HG03175 (cell line): Measurements from ENCODE around the gene IL1RAPL1.

Experiments used
- ATAC-seq: cut with Tn5 transposase; IDR thresholded peaks from one replicate; pipeline ENCODE4 v1.9.1; 2021; ENCODE audit warnings: mild to moderate bottlenecking, moderate library complexity; ENCODE audit not compliant: unreplicated experiment

Gene IL1RAPL1

DNA sequence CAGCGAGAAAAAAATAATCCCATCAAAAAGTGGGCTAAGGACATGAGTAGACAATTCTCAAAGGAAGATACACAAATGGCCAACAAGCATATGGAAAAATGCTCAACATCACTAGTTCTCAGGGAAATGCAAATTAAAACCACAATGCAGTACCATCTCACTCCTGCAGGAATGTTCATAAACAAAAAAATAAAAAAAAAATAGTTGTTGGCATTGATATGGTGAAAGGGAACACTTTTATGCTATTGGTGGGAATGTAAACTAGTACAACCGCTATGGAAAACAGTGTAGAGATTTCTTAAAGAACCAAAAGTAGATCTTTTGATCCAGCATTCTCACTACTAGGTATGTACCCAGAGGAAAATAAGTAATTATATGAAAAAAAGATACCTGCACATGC is 1119.8 kb downstream of the IL1RAPL1 start:
- ATAC-seq, result no peak

DNA sequence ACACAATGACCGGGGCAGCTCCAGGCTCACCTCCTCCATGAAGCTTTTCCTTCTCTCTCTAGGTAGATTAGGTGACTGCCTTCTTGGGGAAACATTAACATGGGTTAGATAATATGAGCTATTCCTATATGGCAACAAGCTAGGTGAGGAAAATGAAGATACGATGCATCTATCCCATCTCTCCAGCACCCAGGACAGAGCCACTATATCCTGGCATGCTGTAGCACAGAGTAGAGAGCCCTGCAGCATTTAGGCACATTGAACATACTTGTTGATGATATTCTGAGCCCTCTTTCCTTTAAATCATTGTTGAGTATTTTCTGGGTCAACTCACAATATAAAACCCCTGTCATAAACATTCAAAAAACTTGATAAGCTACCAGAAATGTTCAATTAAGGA is 1133.9 kb downstream of the IL1RAPL1 start:
- no peak for ATAC-seq

DNA sequence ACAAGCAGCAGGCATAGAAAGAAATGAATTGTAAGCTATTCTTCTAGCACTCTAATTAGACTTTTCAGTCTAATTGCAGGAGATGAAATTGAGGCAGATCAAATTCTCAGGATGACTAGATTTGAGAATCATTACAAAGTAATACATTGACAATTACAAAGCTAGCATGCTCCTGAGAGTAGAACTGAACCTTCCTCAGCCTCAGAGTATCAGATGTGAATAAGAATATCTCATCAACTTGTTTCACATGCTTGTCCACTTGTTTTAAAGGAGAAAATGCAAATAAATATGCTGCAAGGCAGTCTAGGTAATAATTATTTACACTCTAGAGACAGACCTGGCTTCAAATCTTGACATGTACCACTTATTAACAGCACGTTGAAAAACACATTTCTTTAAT is 1137.1 kb downstream of the IL1RAPL1 start:
- ATAC-seq, result no peak

DNA sequence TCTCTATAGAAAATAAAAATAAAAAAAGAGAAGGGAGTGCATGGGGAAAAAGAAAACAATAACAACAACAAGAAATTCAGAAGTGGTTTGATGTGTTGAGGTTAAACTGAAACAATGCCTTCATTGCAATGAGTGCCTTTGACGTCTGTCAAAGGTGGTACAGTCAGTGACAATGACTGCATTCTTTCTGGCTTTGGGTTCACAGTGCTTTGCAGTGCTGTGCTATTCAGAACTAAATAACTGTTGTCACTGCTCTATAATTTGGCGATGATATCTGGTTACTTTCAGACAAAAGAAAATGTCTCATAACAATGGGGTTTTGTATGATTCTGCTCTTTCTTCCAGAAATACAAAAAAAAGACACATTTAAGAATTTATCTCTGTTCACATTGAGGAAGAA is 1139.6 kb downstream of the IL1RAPL1 start:
- no peak for ATAC-seq

DNA sequence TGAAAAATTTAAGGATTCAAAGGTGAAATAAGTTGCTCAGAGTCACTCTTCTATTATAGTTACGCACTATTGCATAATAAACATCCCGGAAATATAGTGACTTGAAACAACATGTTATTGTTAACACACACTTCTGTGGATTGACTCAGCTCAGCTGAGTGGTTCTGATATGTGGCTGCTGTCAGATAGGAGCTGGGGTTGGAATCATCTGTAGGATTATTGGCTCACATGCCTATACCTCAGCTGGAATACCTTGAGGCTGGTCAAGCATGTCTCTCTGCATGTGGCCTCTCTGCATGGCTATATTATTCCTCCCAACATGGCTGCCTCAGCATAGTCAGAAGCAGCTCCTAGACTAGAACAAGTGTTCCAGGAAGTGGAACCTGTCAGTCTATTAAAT is 1141.4 kb downstream of the IL1RAPL1 start:
- no peak for ATAC-seq

DNA sequence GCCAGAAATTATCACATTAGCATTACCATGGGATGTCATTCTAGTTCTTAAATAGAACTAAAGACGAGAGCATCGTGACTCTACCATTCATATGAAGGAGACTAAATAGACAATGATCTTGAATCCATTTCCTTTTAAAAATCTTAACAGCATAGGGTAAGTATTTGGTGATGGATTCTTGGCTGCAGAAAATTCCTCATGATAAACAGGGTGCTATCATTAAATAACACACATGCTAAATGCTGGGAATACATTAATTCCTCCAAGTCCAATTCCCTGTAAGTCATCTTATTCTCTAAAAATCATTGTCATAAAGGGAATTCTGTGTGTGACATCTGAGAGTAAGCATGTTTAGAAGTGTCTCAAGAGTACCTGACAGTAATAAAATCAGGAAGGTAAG is 1157.7 kb downstream of the IL1RAPL1 start:
- ATAC-seq, result no peak

DNA sequence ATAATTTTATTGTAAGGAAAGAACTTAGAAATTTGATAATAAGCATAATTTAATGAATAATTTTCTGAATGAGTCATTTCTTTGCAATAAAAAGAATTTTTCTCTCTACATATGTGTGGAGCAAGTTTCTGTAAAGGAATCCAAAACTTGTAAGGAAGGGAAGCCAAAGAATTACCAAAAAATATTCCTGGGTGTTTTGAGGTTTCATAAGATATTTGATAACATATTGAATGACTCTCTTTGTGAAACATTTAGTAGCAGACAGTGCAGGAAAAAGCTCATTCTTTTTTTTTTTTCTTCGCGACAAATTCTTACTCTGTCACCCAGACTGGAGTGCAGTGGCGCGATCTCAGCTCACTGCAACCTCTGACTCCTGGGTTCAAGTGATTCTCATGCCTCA is 1159.1 kb downstream of the IL1RAPL1 start:
- ATAC-seq, result no peak

DNA sequence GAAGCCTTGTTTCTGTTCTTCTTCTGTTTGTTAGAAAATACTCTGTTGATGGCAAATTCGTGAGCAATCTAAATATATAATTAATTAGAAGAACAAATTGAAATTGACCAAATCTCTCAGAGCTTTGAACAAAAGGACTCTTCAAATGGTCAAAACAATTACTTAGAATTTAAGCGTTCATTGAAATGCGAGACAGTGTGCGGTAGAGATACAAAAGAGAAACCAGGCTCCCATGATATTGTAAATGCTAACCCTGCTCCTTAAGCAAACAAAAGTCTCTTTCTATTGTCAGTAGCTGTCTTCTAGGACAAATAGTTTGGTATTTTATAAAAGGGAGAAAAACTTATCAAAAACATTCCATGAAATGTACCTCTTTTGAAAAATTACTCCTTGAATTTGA is 1174.8 kb downstream of the IL1RAPL1 start:
- no peak for ATAC-seq

DNA sequence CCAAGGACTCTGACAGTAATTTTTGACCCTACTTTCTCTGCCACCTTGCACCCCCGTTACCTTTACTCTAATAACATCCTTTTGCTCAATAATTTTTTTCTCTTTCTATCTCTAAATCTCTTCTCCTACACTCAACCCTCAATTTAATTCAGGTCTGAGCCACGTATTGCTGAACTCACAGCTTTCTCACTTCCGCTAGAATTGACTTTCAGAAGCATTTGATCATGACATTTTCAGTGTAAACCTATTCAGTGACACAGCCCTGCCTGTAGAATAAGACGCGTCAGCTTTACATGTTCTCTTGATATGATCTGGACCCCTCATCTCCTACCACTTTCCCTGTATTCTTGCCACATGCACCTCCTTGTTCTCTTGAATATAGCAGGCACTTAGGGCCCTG is 1188.6 kb downstream of the IL1RAPL1 start:
- no peak for ATAC-seq

DNA sequence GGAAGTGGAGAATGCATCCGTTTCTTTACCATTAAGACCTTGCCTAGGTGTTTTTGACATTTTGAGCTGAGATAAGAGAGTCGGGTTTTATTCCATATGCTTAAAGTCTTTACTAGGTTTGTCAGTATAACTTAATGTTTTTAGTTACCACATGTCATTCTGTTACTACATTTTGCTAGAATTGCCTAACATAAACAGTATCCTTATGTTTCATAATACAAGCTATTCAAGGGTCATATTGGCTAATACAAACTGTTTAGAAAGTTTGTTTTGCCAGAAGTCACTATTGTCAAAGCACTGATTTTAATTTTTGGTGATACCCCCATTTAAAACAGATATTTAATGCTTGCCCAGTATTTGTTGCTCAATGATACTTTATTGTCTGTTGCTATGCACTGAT is 1200.4 kb downstream of the IL1RAPL1 start:
- ATAC-seq, result no peak

DNA sequence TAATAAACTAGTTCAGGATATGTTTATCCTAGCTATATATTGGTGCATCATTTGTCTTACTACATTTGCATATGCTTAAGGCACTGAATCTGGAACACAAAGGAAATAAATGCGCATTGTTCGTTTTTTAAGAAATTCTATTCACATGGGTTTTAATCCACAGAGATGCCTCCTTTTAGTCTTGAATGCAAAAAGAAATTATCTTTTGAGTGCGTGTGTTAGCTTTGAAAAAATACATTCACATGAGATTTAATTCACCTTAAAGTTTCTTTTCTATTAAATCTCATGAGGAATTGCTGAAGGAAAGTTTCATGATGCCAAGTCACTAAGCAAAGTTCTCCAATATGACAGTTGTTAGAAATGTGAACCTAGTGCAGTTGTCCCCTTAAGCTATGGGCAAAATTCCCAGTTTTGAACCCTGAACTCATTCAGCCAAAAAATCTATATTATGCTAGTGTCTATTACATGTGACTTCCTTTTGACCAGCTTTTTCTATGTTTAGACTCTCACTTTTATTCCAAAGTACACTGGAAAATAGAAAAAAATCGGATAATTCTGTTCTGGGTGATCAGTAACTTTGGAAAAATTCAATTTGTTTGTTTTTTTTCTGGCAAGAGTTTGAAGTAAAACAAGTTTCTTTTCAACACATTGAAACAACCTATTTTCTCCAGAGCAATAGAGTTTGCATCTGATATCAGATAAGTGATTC is 1201.9 kb downstream of the IL1RAPL1 start:
- no peak for ATAC-seq

DNA sequence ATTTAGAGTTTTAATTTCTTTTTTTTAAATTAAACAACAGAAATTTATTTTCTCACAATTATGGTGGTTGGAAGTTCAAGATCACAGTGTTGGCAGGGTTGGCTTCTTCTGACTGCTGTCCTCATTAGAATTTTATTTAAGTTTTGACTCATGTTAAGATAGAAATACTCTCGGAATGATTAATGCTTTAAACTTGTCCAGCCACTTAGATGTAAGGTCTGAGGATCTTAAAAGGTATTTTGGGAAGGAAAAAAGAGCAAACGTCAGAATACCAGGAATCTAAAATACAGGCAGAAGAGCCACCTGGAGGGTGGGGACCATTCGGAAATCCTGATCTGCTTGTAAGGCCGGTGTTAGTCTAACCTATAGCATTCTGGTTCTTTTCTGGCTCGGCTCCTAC is 1205.1 kb downstream of the IL1RAPL1 start:
- no peak for ATAC-seq

DNA sequence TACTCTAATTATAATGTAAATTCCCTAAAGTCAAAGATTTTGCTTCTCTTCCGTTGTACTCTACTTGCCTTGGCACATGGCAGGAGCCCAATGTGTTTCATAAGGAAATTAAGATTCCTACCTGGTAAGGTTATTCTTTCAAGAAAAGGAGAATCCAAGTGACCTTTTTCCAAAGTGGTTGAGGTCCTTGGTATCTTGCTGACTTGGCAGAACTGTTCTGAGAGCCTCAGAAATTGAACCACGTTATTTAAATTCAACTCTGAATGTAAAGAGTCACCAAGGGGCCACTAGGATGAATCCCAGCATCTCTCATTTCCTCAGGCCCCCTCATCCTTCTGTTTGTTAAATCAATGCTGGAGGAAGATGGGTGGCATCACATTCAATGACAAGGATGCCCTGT is 1209.9 kb downstream of the IL1RAPL1 start:
- ATAC-seq, result no peak

DNA sequence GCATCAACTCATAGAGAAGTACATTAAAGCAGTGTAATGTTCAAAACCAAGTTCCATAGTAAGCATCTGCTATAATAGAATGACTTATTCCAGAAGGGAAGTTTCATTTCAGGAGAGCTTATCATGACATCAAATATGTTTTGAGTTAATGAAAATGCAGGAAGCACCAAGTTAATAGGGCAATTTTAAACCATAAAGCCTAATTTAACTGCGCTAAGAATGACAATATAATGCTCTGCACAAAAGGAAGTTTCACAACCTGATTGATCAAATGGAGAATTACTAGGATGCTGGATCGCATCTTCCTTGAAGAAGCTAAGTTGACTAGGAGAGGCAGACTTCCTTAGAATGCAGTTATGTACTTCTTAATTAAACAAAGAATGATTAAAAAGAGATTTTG is 1211.2 kb downstream of the IL1RAPL1 start:
- no peak for ATAC-seq

DNA sequence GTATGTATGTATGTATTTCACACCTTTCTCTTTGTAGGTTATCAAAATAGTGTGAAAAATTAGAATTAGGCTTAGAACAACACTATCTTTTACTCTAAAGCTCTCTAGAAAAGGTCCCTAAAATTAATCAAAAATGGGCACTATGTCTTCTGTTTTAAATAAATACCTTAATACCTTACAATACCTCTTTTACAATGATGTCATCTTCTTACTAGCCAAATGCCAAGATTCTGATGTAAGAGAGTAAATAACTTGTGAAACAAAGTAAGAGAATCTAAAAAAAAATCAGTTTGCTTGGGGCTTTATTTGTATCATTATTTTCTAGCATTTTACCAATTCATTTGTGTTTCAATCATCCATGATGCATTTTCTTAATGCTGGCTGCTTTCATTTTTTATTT is 1225.9 kb downstream of the IL1RAPL1 start:
- ATAC-seq, result no peak

DNA sequence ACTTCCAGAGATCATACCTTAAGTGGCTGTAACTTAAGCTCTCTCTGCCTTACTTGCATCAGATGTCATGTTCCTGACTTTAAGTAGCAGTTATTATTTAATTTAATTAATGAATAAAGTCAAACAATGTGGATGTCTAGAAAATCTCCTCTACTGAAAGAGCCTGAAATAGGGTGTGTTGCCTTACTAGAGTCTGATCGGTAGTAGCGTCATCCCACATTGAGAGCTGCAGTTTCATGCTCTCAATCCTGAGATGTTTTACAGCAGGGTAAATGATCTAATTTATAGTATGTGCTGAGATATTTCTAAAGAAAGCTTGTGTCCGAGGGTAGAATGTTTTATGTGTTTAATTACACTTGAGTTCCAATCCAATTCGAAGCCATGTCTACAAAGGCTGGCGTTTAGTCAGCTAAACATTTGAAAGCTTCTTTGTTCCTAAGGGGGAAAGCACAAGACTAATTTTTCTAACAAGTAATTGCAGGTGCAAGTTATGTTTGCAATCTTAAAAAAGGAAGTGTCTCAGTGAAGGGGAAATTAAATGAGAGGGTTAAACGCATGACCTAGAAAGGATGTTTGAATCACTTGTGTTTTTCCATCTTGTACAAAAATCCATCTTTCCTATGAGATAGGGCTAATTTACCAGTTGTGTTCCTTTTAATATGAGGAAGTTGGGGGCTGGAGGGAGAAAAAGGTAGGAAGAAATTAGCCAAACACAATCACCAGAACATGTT is 1237.1 kb downstream of the IL1RAPL1 start:
- no peak for ATAC-seq

DNA sequence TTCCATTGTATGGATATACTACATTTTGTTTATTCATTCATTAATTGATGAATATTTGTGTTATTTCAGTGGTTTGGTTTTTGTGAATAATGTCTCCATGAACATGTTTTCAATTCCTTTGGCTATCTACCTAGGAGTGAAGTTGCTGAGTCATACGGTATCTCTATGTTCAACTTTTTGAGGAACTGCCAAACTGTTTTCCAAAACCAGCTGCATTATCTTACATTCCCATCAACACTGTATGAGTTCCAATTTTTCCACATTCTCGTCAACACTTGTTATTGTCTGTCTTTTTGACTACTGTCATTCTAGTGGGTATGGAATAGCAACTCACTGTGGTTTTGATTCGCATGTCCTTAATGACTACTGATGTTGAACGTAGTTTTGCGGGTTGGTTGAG is 1239.5 kb downstream of the IL1RAPL1 start:
- no peak for ATAC-seq

DNA sequence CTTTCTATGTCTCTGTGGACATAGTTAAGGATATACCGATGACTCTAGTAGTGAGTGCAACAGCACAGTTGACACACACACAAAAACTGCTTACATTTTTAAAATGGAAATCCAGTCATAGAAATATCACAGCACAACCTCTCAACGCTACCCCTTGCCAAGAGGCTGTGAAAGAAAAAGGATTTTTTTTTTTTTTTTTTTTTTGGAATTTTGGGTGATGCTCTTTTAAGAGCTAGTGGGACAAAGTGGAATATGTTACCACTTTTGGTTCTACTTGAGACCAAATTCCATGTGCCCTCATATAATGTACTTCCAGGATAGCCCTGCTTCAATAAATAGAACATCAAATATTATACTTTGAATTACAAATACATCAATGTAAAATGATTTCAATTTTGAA is 1247.1 kb downstream of the IL1RAPL1 start:
- ATAC-seq, result no peak

DNA sequence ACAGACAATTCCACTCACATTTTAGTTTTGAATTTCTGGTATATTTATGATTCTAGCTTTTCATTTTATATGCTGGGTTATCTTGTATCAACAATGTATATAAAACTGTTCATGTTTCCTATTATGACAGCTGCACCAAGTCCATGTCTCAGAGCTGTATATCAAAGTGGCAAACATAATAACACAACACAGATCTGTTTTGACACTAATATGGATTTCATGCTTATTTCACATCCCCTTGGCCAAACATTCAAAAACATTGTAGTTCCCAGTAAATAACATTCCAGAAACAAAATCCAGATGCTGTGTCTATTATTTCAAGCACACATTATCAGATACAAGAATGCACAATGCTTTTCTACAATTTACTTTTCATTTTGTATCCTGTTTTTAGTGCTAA is 1247.5 kb downstream of the IL1RAPL1 start:
- ATAC-seq, result no peak

DNA sequence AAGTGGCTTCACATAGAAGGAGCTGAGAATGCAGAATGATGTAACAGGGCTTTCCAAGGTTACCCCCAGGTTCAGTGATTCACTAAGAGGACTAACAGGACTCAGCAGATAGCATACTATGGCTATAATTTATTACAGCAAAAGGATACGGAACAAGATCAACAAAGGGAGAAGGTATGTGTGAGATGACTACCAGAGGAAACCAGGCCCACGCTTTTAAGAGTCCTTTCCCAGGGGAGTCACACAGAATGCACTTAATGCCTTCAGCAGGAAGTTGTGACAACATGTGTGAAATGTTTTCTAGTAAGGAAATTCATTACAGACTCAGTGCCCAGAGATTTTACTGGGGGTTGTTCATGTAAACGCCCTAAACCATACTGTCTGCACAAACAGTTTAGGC is 1254.5 kb downstream of the IL1RAPL1 start:
- ATAC-seq, result no peak

DNA sequence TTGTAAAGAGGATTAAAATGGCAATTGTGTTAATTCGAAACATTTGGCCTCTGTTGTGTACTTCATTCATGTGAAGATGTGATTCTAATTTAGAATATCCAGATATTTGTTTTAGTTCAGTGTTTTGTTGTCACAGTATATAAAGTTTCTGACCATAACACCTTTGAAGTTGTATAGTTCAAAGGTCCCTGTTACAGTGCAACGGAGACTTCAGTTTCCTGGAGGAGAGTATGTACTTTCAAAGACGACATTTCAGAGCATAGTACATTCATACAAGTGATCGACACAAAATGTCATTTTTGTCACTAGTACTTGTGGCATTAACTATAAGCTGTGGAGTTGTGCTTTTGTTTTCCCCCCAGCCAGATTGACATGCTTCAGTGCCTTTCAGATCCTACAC is 1255.3 kb downstream of the IL1RAPL1 start:
- ATAC-seq, result no peak

DNA sequence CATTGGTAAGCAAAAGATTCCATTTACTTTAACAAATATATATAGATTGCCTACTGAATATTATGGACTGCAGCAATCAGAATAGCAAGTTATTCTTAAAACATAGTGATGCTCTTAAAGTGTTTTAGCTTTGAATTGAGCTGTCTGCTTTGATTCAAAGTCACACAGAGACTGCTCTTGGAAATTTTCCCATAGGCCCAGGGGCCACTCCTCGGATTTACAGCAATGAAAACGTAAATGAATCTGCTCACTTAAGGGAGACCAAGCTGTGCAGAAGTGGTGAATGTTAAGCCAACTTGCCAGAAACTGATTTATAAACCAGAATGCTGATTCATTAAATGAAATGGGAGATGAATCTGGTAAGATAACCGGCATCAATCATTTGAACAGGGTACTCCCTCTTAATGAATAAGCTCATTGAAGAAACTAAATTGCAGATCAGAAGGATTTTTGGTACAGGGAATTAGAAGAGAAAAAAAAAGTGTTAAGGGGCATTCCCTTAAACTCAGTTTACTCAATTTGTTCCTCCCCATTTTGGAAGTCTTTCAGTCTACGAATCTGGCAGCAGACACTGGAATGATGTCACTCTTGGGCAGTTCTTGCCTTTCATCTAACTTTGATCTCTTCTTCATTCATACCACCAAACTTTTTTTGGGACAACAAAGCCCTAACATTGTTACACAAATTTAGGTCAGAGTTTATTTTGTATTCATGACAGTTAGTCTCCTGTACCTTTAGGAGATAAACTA is 1264.8 kb downstream of the IL1RAPL1 start:
- no peak for ATAC-seq
